Parathyroid adenoma (tissue), 2 donors: ENCODE results near the gene SLC50A1.

Experiments used
- H2AFZ ChIP-seq: fragments of 300-600 bp; sonication (generic); one replicate; pipeline ENCODE4 v1.7.0; 2017; ENCODE audit warnings: antibody characterized with exemption, mild to moderate bottlenecking
- H3K27ac ChIP-seq: fragments of 300-600 bp; sonication (generic); one replicate; pipeline ENCODE4 v1.7.0; 2017
- H3K27me3 ChIP-seq: fragments of 300-600 bp; sonication (generic); one replicate; pipeline ENCODE4 v1.7.0; 2017; ENCODE audit warnings: low read length; ENCODE audit not compliant: control insufficient read depth, insufficient read depth
- H3K36me3 ChIP-seq: fragments of 300-600 bp; sonication (generic); one replicate; pipeline ENCODE4 v1.7.0; 2017; ENCODE audit warnings: low read length; ENCODE audit not compliant: control insufficient read depth, insufficient read depth
- H3K4me1 ChIP-seq: fragments of 300-600 bp; sonication (generic); one replicate; pipeline ENCODE4 v1.7.0; 2017; ENCODE audit warnings: control low read depth
- H3K4me2 ChIP-seq: fragments of 300-600 bp; sonication (generic); one replicate; pipeline ENCODE4 v1.7.0; 2017; ENCODE audit warnings: low read length
- H3K4me3 ChIP-seq: fragments of 300-600 bp; sonication (generic); one replicate; pipeline ENCODE4 v1.7.0; 2017; ENCODE audit warnings: low read depth, low read length
- H3K79me2 ChIP-seq: fragments of 300-600 bp; sonication (generic); one replicate; pipeline ENCODE4 v1.7.0; 2017; ENCODE audit warnings: control low read depth
- H3K9ac ChIP-seq: fragments of 300-600 bp; sonication (generic); one replicate; pipeline ENCODE4 v1.7.0; 2017; ENCODE audit warnings: mild to moderate bottlenecking
- H3K9me3 ChIP-seq: fragments of 300-600 bp; sonication (generic); one replicate; pipeline ENCODE4 v1.7.0; 2017; ENCODE audit warnings: low read length; ENCODE audit not compliant: control insufficient read depth
- CTCF ChIP-seq: fragments of 300-600 bp; sonication (generic); IDR thresholded peaks from one replicate; pipeline ENCODE4 v1.7.0; 2017; ENCODE audit warnings: antibody characterized with exemption, mild to moderate bottlenecking
- donor health status: primary hyperparathyroidism.

The SLC50A1 gene

GRCh38 chr1:155125511-155125945 lies 10.1 kb upstream of the SLC50A1 start:
- no peaks in the 10 kb centered on the region for H3K79me2 ChIP-seq
- H3K4me1 ChIP-seq: peaks cover 2% of the 10 kb centered on the region
- H3K9ac ChIP-seq: no peak overlapping the region
- H3K27me3 ChIP-seq: no peaks in the 10 kb centered on the region
- no peak overlapping the region for H2AFZ ChIP-seq
- H3K36me3 ChIP-seq: no peaks in the 10 kb centered on the region
- no peak for TF ChIP-seq CTCF
- H3K4me3 ChIP-seq: no peak overlapping the region
- no peaks in the 10 kb centered on the region for H3K9me3 ChIP-seq
- H3K4me2 ChIP-seq: no peak overlapping the region
- no peak overlapping the region for H3K27ac ChIP-seq

DNA sequence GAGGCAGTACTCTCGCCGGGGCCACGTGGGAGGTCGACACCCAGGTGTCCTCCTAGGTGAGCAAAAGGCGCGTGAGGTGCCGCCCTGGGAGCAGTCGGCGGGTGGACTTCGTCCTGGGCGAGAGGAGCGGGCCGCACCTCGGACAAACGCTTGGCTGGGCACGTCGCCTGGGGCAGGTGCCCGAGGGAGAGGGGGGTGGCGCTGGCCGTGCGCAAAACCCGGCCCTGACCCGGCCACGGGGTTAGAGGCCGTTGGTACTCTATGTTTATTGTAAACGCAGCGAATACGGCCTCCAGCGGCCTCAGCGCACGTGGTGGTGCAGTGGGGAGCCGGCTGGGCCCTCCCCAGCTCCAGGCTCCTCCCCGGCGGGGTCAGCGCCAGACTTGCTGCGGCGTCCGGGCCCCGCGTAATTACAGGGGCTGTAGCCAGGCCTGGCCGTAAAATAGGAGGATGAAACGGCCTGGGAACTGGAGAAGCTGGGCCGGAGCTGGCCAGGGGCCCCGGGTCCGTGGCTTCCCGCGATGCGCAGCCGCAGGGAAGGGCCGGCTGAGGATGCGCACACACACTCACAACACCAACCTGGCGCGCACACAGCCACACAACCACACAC lies 9.6 kb upstream of the SLC50A1 start:
- peaks cover 2% of the 10 kb centered on the region for H3K4me1 ChIP-seq
- TF ChIP-seq CTCF: no peak
- no peaks in the 10 kb centered on the region for H3K27me3 ChIP-seq
- no peak overlapping the region for H2AFZ ChIP-seq
- H3K79me2 ChIP-seq: no peaks in the 10 kb centered on the region
- no peak overlapping the region for H3K9ac ChIP-seq
- H3K27ac ChIP-seq: no peak overlapping the region
- no peaks in the 10 kb centered on the region for H3K9me3 ChIP-seq
- no peak overlapping the region for H3K4me2 ChIP-seq
- H3K4me3 ChIP-seq: no peak overlapping the region
- no peaks in the 10 kb centered on the region for H3K36me3 ChIP-seq

DNA sequence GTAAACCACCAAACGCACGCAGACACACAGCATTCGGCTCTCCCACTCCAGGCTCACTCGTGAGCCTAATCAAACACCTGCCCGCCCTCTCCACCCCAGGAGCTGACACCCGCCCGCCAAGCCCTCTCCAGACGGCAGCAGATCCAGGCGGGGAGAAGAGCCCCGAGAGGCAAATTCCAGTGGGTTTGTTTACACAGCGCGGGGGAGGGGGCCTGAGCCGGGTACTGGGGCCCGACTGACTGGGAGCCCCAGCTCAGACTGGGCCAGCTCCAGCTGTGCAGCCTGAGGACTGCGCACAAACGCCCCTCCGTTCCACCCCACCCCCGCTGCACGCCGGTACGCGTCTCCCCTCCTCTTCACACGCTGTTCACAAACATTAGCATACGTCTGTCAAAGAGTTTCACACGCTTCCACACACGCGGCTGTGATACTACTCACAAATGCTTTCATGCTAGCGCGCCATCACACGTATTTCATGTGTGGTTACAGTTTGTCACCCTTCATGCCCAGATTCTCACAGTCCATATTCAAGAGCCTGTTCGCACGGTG lies 9.0 kb upstream of the SLC50A1 start:
- Histone ChIP-seq H3K9ac (no peak overlapping the region), H3K27me3 (no peaks in the 10 kb centered on the region), H3K9me3 (no peaks in the 10 kb centered on the region), H3K4me1 (peaks cover 2% of the 10 kb centered on the region), H3K27ac (no peak overlapping the region), H3K4me2 (peak overlapping the region; percentile 57), H3K79me2 (no peaks in the 10 kb centered on the region), H3K4me3 (peak overlapping the region; percentile 75), H2AFZ (peak overlapping the region; percentile 77), H3K36me3 (no peaks in the 10 kb centered on the region)
- TF ChIP-seq CTCF: no peak

GRCh38 chr1:155127105-155127966 lies 8.3 kb upstream of the SLC50A1 start, which contains the start of gene EFNA1:
Gene EFNA1 (plus strand): TSS chr1:155127876. CDS start chr1:155127978, 102 bp downstream.
- H3K79me2 ChIP-seq: no peaks in the 10 kb centered on the region
- no peaks in the 10 kb centered on the region for H3K27me3 ChIP-seq
- no peak for TF ChIP-seq CTCF
- H3K27ac ChIP-seq: peak within 1 kb of the TSS; percentile 72
- H3K36me3 ChIP-seq: no peaks in the 10 kb centered on the region
- peaks cover 2% of the 10 kb centered on the region for H3K4me1 ChIP-seq
- no peaks in the 10 kb centered on the region for H3K9me3 ChIP-seq
- peak within 1 kb of the TSS; percentile 57 for H3K4me2 ChIP-seq
- peak within 1 kb of the TSS; percentile 28 for H3K9ac ChIP-seq
- H2AFZ ChIP-seq: peak within 1 kb of the TSS; percentile 77
- H3K4me3 ChIP-seq: peak within 1 kb of the TSS; percentile 75
